Measurements from ENCODE around the gene KIAA0319L.
"Not testable (repeated sequence)": the region's sequence is repeated elsewhere in the genome, so short reads cannot be mapped to it uniquely, and the experiment has no call there.

Gene KIAA0319L

GRCh38 chr1:35577071-35577998, 20.1 kb upstream of the KIAA0319L start:
- Histone ChIP-seq H3K27me3 (replicated peaks) (peaks cover 30% of the 10 kb centered on the region), H3K4me3 (ENCODE audit: low read depth, low read length) (peak overlapping the region; percentile 37), H3K27ac (no peak overlapping the region), H3K36me3 (replicated peaks) (no peaks in the 10 kb centered on the region)
- TF ChIP-seq CTCF (IDR thresholded peaks at IDR 0.05; ENCODE audit: low read depth, low read length, missing control alignments) = no peak
- DNase-seq = no peak
- in situ Hi-C loops (cut with HindIII; ENCODE audit: low pct_ligation_motif_present, low sequenced_read_pairs) = no loop called here

- H3K4me3 ChIP-seq (ENCODE audit: low read depth, low read length); H3K27ac ChIP-seq; H3K36me3 ChIP-seq (replicated peaks); in situ Hi-C loops (cut with HindIII; ENCODE audit: low pct_ligation_motif_present, low sequenced_read_pairs); DNase-seq: not testable (repeated sequence)
- peaks cover 34% of the 10 kb centered on the region for H3K27me3 ChIP-seq (replicated peaks)
Observed at GRCh38 chr1:35576766-35577070, 19.5 kb upstream of the KIAA0319L start.

- no peak for TF ChIP-seq CTCF (IDR thresholded peaks at IDR 0.05; ENCODE audit: low read depth, low read length, missing control alignments)
- in situ Hi-C loops (cut with HindIII; ENCODE audit: low pct_ligation_motif_present, low sequenced_read_pairs) = no loop called here
- no peaks in the 10 kb centered on the region for H3K36me3 ChIP-seq (replicated peaks)
- H3K27me3 ChIP-seq (replicated peaks) = peaks cover 34% of the 10 kb centered on the region
- DNase-seq = no peak
- H3K4me3 ChIP-seq (ENCODE audit: low read depth, low read length) = no peak overlapping the region
- H3K27ac ChIP-seq = no peak overlapping the region
Observed at GRCh38 chr1:35576061-35576765, 19.0 kb upstream of the KIAA0319L start.

GRCh38 chr1:35575416-35575958, 18.3 kb upstream of the KIAA0319L start:
- Histone ChIP-seq H3K27me3 (replicated peaks) (peaks cover 34% of the 10 kb centered on the region), H3K36me3 (replicated peaks) (no peaks in the 10 kb centered on the region), H3K4me3 (ENCODE audit: low read depth, low read length) (no peak overlapping the region), H3K27ac (no peak overlapping the region)
- DNase-seq = no peak
- in situ Hi-C loops (cut with HindIII; ENCODE audit: low pct_ligation_motif_present, low sequenced_read_pairs) = no loop called here
- no peak for TF ChIP-seq CTCF (IDR thresholded peaks at IDR 0.05; ENCODE audit: low read depth, low read length, missing control alignments)

- TF ChIP-seq CTCF (IDR thresholded peaks at IDR 0.05; ENCODE audit: low read depth, low read length, missing control alignments) = no peak
- H3K27ac ChIP-seq = no peak overlapping the region
- no peak overlapping the region for H3K4me3 ChIP-seq (ENCODE audit: low read depth, low read length)
- no peak for DNase-seq
- H3K27me3 ChIP-seq (replicated peaks) = peaks cover 34% of the 10 kb centered on the region
- in situ Hi-C loops (cut with HindIII; ENCODE audit: low pct_ligation_motif_present, low sequenced_read_pairs) = no loop called here
- H3K36me3 ChIP-seq (replicated peaks) = no peaks in the 10 kb centered on the region
Observed at GRCh38 chr1:35574655-35575415, 17.6 kb upstream of the KIAA0319L start.

Measured in brain microvascular endothelial cell (primary cell).